K562 (cell line): Measurements from ENCODE around the gene ZNF467. TPM values are rescaled to one million over a fixed set of nuclear protein-coding genes. Genes with fewer than 3 reads are reported as not detected.

ENCODE experiments used
- CEBPZ ChIP-seq: fragments of 150-350 bp; IDR thresholded peaks from 2 replicates; pipeline ENCODE4 v1.6.1; 2014; ENCODE audit warnings: low read depth, mild to moderate bottlenecking, low read length, borderline replicate concordance
- DEAF1 ChIP-seq: fragments of 450-650 bp; formaldehyde crosslinking; IDR thresholded peaks from 2 replicates; pipeline ENCODE4 v1.4.0; 2020; ENCODE audit warnings: mild to moderate bottlenecking, moderate library complexity
- ELK3 ChIP-seq: fragments of 450-650 bp; formaldehyde crosslinking; IDR thresholded peaks from 2 replicates; pipeline ENCODE4 v1.4.0; 2020; ENCODE audit warnings: mild to moderate bottlenecking
- NR4A1 ChIP-seq, 2 experiments: fragments of 250-450 bp in 1 of 2; fragments of 450-650 bp in 1 of 2; sonication (Bioruptor Pico) in 1 of 2; IDR thresholded peaks; 2 replicates each; pipeline versions ENCODE4 v1.4.0 to v1.6.1; 2016 to 2020; ENCODE audit warnings: mild to moderate bottlenecking in 2 of 2, missing compliant biosample characterization in 1 of 2, missing genetic modification characterization in 1 of 2, moderate library complexity in 1 of 2
- POLR2AphosphoS2 ChIP-seq: IDR thresholded peaks from 2 replicates; pipeline ENCODE4 v1.6.1; 2012; ENCODE audit warnings: low read length, improper control_type of control experiment
- TEAD1 ChIP-seq, 2 experiments: fragments of 450-650 bp in 1 of 2; sonication (generic) in 1 of 2; formaldehyde crosslinking; IDR thresholded peaks; 2 replicates each; pipeline versions ENCODE4 v1.4.0 to v1.8.0; 2020 to 2022; ENCODE audit warnings: mild to moderate bottlenecking in 2 of 2, missing genetic modification reagents in 1 of 2
- ZBTB34 ChIP-seq: fragments of 250-450 bp; sonication (Bioruptor Pico); IDR thresholded peaks from 2 replicates; pipeline ENCODE4 v1.8.0; 2021; ENCODE audit warnings: mild to moderate bottlenecking, moderate library complexity
- ZNF518B ChIP-seq: fragments of 250-450 bp; sonication (Bioruptor Pico); IDR thresholded peaks from 2 replicates; pipeline ENCODE4 v1.5.0; 2021; ENCODE audit warnings: mild to moderate bottlenecking, moderate library complexity
- ZNF589 ChIP-seq: fragments of 200-800 bp; sonication (Bioruptor generic); IDR thresholded peaks from 2 replicates; pipeline ENCODE4 v1.6.1; 2016; ENCODE audit warnings: low read depth, missing genetic modification characterization, missing compliant biosample characterization
- polyA plus RNA-seq, 8 experiments: library from polyadenylated mRNA; depleted of rRNA in 4 of 8; stranded (reverse) in 5 of 8; unstranded in 3 of 8; fragments of >200 nt; fragmentation: Nextera tagmentation in 2 of 8; fragmentation: Illumina TruSeq in 1 of 8; extraction: Ambion mirVana in 2 of 8; extraction: Trizol in 1 of 8; gene quantifications; 2 replicates each; pipeline versions ENCODE4 v1.2.1 to v1.2.3, GENCODE V29; 2011 to 2014; ENCODE audit warnings: inconsistent platforms in 1 of 8, missing spikeins in 1 of 8
- total RNA-seq, 7 experiments: library from RNA; depleted of rRNA in 6 of 7; stranded (reverse); fragments of >200 nt in 6 of 7; fragmentation: Illumina TruSeq in 2 of 7; extraction: Trizol in 2 of 7; gene quantifications; 2 replicates each; pipeline versions ENCODE4 v1.2.1 to v1.2.3, GENCODE V29; 2011 to 2021; ENCODE audit warnings: low replicate concordance in 1 of 7

ZNF467 gene
- total and polyA plus RNA-seq, 9 of the 15 experiments (the other 6 are each of a cell fraction or from before 2014, with no cell fraction given), result 0.32 to 14.2 (median 1.7) TPM

GRCh38 chr7:149770728-149771636 lies 2.4 kb downstream of the ZNF467 start (continued):
- no peak for TF ChIP-seq CEBPZ
- TF ChIP-seq ZBTB34, result no peak
- no peak for TF ChIP-seq DEAF1
- TF ChIP-seq ZNF589 (CRISPR knock-in tag), result no peak
- TF ChIP-seq NR4A1 (CRISPR knock-in tag; IDR thresholded peaks at IDR 0.05), result no peak
- TF ChIP-seq NR4A1 (tag; IDR thresholded peaks at IDR 0.05), result no peak
- no peak for TF ChIP-seq POLR2AphosphoS2
- no peak for TF ChIP-seq TEAD1 (CRISPR knock-in tag; IDR thresholded peaks at IDR 0.05)
- no peak for TF ChIP-seq ZNF518B (CRISPR knock-in tag)
- no peak for TF ChIP-seq ELK3 (CRISPR knock-in tag)
- TF ChIP-seq, all 486 proteins: peak for 11
